ENCODE data around the gene GPR142. TPM values are rescaled to one million over a fixed set of nuclear protein-coding genes. Genes with fewer than 3 reads are reported as not detected.

GPR142 gene
- total and polyA plus RNA-seq, 2 of the 8 experiments (the other 6 are each of a cell fraction or from before 2014, with no cell fraction given): 0.05 TPM; not detected in 1

GRCh38 chr17:74332763-74333283 lies 34.5 kb upstream of the GPR142 start (continued):
- TF ChIP-seq CHD1 (IDR thresholded peaks at IDR 0.05; ENCODE audit: low read depth, low read length): no peak
- no peak for TF ChIP-seq JUND (IDR thresholded peaks at IDR 0.05; ENCODE audit: low read length)
- no peak for TF ChIP-seq SP4 (IDR thresholded peaks at IDR 0.05; ENCODE audit: low read length)

Data from H1 (cell line).